Type B pancreatic cell (in vitro differentiated cells): ENCODE measurements around the gene FLAD1. TPM values are rescaled to one million over a fixed set of nuclear protein-coding genes. Genes with fewer than 3 reads are reported as not detected.

Experiments
- DNase-seq: peaks from one replicate; pipeline ENCODE4 v3.0.0; 2021; ENCODE audit warnings: mixed read lengths; ENCODE audit not compliant: unreplicated experiment; ENCODE audit errors: extremely low spot score
- H3K27ac Mint-ChIP-seq: 2 replicates; pipeline ENCODE4 v1.8.0; 2021; ENCODE audit warnings: mild to moderate bottlenecking, mixed read lengths
- H3K27me3 Mint-ChIP-seq: 2 replicates; pipeline ENCODE4 v1.8.0; 2021; ENCODE audit warnings: mixed read lengths
- H3K36me3 Mint-ChIP-seq: 2 replicates; pipeline ENCODE4 v1.8.0; 2021; ENCODE audit warnings: mixed read lengths
- H3K4me1 Mint-ChIP-seq: one replicate; pipeline ENCODE4 v1.8.0; 2021; ENCODE audit warnings: mixed read lengths; ENCODE audit not compliant: unreplicated experiment
- H3K4me3 Mint-ChIP-seq: 2 replicates; pipeline ENCODE4 v1.8.0; 2021; ENCODE audit warnings: mild to moderate bottlenecking, mixed read lengths
- H3K9me3 Mint-ChIP-seq: 2 replicates; pipeline ENCODE4 v1.8.0; 2021; ENCODE audit warnings: mixed read lengths
- total RNA-seq: library from RNA; stranded (reverse); gene quantifications from 2 replicates; pipeline ENCODE4 v1.2.1, GENCODE V29; 2021; ENCODE audit warnings: low replicate concordance
- TF ChIP-seq, protein P1 (sequence below): fragments of 200-600 bp; sonication (generic); conservative IDR thresholded peaks from 2 replicates; pipeline ENCODE4 v1.5.0; 2021; ENCODE audit warnings: antibody characterized with exemption, mild to moderate bottlenecking

The FLAD1 gene
- total RNA-seq, 1 donor from 2014 or later, result 59.0 TPM

DNA sequence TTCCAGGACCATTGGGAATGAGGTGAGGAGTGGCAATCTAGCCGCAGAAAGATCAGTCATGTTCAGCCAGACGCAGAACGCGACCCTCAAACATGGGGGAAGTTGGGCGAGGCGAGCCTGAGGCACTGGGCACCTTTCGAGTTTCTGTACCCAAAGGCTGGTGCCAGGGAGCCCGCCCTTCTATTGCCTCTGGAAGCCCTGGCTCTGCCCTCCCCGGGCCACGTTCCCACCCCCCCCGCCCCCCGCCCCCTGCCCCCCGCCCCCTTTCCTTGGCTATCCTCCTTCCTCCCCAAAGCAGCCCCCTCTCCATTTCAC is 17.2 kb downstream of the FLAD1 start:
- Mint-ChIP-seq H3K36me3 (no peaks in the 10 kb centered on the region), H3K27me3 (no peaks in the 10 kb centered on the region), H3K4me1 (peaks cover 33% of the 10 kb centered on the region), H3K27ac (peak overlapping the region; percentile 98), H3K9me3 (no peaks in the 10 kb centered on the region), H3K4me3 (peak overlapping the region; percentile 94)
- no peak for DNase-seq
- TF ChIP-seq, protein P1, sequence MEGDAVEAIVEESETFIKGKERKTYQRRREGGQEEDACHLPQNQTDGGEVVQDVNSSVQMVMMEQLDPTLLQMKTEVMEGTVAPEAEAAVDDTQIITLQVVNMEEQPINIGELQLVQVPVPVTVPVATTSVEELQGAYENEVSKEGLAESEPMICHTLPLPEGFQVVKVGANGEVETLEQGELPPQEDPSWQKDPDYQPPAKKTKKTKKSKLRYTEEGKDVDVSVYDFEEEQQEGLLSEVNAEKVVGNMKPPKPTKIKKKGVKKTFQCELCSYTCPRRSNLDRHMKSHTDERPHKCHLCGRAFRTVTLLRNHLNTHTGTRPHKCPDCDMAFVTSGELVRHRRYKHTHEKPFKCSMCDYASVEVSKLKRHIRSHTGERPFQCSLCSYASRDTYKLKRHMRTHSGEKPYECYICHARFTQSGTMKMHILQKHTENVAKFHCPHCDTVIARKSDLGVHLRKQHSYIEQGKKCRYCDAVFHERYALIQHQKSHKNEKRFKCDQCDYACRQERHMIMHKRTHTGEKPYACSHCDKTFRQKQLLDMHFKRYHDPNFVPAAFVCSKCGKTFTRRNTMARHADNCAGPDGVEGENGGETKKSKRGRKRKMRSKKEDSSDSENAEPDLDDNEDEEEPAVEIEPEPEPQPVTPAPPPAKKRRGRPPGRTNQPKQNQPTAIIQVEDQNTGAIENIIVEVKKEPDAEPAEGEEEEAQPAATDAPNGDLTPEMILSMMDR, result no peak

DNA sequence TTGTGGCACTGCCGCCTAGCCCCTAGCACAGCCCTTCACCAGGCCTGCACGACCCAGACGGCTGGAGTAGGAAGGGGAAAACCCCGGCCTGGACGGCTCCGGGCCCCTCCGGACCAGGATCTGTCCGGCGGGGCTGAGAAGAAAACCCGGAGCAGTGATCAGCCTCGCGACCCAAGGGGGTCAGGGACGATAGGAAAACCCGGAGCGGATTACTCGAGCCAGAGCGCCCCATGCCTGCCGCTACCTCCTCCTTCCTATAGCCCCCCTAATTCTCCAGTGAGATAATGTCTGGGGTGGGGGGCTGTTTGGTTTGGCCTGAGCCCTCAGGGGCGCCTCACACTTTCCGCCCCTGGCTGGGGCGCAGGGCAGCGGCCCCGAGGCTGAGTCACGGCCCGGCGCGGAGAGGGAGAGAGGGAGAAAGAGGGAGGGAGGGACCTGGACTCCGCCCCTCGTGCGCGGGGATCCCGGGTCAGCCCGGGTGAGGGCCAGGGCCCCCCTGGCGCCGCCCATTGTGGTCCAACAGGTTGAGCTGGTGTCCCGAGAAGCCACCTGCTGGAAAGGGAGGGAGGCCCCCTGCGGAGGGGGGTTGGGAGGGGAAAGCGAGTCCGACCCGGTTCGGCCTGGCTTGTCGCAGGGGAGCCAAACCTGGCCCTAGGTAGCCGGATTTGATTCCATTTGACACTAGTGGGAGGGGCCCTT is 17.7 kb downstream of the FLAD1 start:
- peak overlapping the region; percentile 98 for H3K27ac Mint-ChIP-seq
- DNase-seq, result peak; percentile 91
- peak overlapping the region; percentile 94 for H3K4me3 Mint-ChIP-seq
- no peaks in the 10 kb centered on the region for H3K9me3 Mint-ChIP-seq
- TF ChIP-seq, protein P1, result no peak
- H3K36me3 Mint-ChIP-seq, result no peaks in the 10 kb centered on the region
- no peaks in the 10 kb centered on the region for H3K27me3 Mint-ChIP-seq
- H3K4me1 Mint-ChIP-seq, result peaks cover 30% of the 10 kb centered on the region

DNA sequence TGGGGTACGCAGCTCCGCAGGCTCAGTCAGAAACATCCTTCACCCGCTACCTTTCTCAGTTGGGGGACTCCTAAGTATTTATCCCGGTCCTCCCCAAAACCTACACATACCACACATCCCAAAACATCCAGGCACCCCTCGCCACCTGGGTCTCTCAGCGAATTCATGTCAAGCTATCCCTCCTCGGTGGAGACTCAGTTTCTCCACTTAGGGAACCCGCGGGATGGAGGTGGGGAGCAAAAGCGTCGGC is 18.2 kb downstream of the FLAD1 start:
- Mint-ChIP-seq H3K9me3 (no peaks in the 10 kb centered on the region), H3K27ac (peak overlapping the region; percentile 98), H3K27me3 (no peaks in the 10 kb centered on the region), H3K36me3 (no peaks in the 10 kb centered on the region), H3K4me3 (peak overlapping the region; percentile 90), H3K4me1 (peaks cover 29% of the 10 kb centered on the region)
- DNase-seq, result no peak
- TF ChIP-seq, protein P1, result no peak

DNA sequence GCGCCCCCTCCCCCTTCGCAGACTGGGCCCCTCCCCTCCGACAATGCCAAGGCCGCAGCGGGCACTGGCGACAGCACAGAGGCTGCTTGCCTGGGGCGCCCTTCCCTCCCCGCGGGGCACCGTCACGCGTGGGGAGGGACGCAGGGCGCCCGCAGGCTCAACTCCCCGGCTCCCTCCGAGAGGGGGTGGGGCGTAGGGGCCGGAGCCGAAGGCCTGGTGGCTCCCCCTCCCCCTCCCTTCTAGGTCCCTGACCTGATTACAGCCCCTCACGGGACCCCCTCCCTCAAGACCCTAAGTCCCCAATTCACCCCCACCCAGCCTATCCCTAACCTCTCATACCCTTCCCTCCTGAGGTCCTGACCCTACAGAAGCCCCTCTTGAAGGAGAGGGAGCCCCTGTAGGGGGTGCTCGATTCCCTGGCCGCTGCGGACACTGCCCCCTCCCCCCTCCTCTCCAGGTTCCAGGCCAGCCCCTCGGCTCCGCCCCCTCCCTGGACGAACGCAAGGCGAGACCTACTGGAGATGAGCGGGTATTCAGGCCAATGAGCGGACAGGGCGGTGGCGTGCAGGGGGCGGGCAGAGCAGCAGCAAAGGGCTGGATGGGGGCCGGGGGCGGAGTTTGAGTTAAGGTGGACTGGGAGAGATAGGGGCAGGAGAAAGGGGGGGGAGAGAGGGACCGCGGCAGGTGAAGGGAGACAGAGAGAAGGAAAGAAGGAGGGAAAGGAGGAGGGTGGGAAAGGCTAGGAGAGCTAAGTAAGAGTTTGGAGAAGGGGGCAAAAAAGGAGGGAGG is 18.7 kb downstream of the FLAD1 start:
- DNase-seq, result peak; percentile 99
- Mint-ChIP-seq H3K36me3 (no peaks in the 10 kb centered on the region), H3K4me3 (peak overlapping the region; percentile 94), H3K27me3 (no peaks in the 10 kb centered on the region), H3K27ac (peak overlapping the region; percentile 98), H3K4me1 (peaks cover 33% of the 10 kb centered on the region), H3K9me3 (no peaks in the 10 kb centered on the region)
- TF ChIP-seq, protein P1, result peak; percentile 50

DNA sequence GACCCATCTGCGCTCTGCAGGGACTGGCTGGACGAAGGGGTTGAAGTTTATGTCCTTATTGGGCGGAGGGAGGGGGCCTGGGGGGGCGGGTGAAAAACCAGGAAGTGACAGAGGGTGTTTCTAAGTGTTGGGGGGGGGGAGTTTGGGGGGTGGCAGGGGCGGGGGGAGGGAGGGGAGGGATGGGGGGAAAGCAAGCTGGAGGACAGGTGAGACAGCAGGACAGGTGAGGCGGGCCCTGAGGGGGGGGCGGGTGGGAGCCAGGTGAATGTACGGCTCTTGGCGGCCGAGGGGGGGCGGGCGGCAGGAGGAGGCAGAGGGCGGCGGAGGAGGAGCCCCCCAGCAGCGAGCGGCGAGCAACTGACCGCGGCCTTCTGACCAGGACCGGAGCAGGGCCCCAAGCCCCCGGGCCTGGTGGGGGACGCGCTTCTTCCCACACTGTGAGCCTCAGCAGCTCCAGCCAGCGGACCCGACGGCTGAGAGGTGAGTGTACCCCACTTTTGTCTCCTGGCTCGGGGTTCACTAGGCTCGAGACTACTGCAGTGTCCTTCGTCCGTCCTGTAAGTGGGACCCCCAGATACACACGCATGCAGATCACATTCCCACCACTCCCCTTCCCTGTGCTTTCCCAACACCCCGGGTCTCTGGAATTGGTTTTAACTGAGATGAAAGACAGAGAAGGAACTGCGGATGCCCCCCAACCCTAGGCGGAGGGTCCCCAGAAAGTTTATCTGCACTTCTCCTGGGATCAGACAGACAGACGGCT is 19.5 kb downstream of the FLAD1 start, which contains the start of gene ZBTB7B:
ZBTB7B (plus strand) TSS at position 339 of the 763 bp plus-strand sequence. CDS start 11,859 bp downstream, outside the sequence.
- Mint-ChIP-seq H3K27ac (peak within 1 kb of the TSS; percentile 98), H3K36me3 (no peaks in the 10 kb centered on the region), H3K4me3 (peak within 1 kb of the TSS; percentile 96), H3K27me3 (no peaks in the 10 kb centered on the region), H3K4me1 (peaks cover 29% of the 10 kb centered on the region), H3K9me3 (no peaks in the 10 kb centered on the region)
- no peak for DNase-seq
- TF ChIP-seq, protein P1, result no peak
